GM13976 (cell line): ENCODE measurements around the gene MYL3.

ENCODE experiments used
- DNase-seq: peaks from one replicate; pipeline ENCODE4 v3.0.0; 2012; ENCODE audit warnings: low spot score
- in situ Hi-C: fragments of 300-500 bp; cut with MboI; formaldehyde crosslinking; loops from one replicate; pipeline ENCODE4 v1.12.0; 2022; ENCODE audit warnings: low sequenced_read_pairs, mixed read lengths, inconsistent platforms; ENCODE audit not compliant: unreplicated experiment
- TF ChIP-seq, protein P1 (sequence below): IDR thresholded peaks from 2 replicates; pipeline ENCODE4 v1.5.1; 2012; ENCODE audit warnings: borderline replicate concordance, mild to moderate bottlenecking; ENCODE audit not compliant: insufficient read depth; ENCODE audit errors: extremely low read depth, missing control alignments, control extremely low read depth

MYL3 gene

DNA sequence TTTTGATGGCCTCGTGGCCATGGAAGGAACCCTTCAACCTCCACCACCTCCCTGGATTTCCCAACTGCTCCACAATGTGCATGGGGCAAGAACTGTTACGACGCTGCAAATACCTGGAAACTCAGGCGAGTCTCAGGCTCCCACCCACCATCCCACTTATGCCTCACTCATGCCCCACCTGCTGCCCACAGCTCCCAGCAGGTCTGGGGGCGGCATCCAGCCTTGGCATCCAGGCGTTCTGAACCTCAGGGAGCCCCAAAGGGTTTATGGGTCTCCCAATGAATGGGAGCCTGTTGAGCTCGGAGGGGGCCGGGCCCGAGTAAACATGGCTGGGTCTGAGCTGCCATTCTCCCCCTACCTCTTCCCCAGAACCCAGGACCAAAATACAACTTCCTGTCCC is 12.3 kb upstream of the MYL3 start:
- TF ChIP-seq, protein P1, sequence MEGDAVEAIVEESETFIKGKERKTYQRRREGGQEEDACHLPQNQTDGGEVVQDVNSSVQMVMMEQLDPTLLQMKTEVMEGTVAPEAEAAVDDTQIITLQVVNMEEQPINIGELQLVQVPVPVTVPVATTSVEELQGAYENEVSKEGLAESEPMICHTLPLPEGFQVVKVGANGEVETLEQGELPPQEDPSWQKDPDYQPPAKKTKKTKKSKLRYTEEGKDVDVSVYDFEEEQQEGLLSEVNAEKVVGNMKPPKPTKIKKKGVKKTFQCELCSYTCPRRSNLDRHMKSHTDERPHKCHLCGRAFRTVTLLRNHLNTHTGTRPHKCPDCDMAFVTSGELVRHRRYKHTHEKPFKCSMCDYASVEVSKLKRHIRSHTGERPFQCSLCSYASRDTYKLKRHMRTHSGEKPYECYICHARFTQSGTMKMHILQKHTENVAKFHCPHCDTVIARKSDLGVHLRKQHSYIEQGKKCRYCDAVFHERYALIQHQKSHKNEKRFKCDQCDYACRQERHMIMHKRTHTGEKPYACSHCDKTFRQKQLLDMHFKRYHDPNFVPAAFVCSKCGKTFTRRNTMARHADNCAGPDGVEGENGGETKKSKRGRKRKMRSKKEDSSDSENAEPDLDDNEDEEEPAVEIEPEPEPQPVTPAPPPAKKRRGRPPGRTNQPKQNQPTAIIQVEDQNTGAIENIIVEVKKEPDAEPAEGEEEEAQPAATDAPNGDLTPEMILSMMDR, result no peak
- no peak for DNase-seq
- in situ Hi-C loops, result loop anchor here (25.0 kb wide), 1 partner anchor 163 kb away; the partner anchor contains the start of genes PRSS50 and TMIE

DNA sequence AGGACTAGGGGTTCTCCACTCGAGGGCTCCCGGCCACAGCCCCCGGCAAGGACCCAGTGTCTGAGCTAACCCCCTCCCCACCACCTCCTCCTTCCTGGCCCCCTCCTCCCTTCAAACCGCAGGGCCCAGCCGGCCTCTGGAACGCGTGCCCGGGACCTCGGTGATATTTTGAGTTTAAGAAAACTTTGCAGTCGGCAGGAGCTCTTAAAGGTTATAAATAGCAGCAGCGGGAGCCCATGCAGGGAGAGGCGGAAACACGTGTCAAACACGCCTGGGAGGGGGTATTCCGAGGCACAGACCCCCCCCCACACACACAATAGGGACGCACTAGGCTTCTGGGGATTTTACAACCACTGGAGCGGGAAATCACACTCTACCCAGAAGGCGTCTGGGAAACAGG is 11.2 kb upstream of the MYL3 start:
- in situ Hi-C loops, result no loop called here
- no peak for DNase-seq
- TF ChIP-seq, protein P1, result no peak

DNA sequence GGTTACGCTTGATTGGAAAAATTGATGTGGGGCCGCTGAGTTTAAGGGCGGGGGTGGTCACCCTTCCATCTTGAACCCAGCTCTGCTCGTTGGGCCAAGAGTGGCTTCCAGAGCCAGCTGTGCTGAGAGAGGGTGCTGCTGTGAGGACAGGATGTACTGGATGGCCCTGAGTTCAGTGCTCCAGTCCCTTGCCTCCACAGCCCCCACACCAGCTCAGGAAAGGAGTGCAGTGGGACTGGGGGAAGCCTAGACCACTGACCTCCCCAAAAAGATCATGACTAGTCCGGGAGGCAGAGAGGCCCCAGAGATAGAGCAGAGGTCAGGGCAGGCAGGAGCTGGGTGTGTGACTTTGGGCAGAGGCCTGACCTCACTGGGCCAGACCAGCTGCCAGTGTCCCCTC is 10.3 kb upstream of the MYL3 start:
- DNase-seq, result no peak
- TF ChIP-seq, protein P1, result no peak
- in situ Hi-C loops, result no loop called here

DNA sequence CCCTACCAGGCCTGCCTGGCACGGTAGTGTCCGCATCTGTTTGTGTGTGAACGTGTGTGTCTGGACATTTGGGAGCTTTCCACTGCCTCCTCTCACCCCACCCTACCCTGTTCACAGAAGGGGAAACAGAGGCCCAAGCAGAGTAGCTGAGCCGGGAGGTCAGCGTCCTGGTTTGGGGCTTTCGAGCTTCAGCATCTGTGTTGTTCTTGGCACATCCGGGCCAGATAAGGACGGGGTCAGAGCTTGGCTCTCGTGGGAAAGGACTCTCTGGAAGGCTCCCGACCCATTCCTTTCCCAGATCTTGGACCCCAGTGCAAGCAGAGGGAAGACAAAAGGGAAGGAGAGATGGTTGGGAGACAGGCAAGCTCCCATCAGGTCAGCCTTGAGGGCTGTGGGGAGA is 8.0 kb upstream of the MYL3 start:
- TF ChIP-seq, protein P1, result no peak
- in situ Hi-C loops, result no loop called here
- DNase-seq, result no peak

DNA sequence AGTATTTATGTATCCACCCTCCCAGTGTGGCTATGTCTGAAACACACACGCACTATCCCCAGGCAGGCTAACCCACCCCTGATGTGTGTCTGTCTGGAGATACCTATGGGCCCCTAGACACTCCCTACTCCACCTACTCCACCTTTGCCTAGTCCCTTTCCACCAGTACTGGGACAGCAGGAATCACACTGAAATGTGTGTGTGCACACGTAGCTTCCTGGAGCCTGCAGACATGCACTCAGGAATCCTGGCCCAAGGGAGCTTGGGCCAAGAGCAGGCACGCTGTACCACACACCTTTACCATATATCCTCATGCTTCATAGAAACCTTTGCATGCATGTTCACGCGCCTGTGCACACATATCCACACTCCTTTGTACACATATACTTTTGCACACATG is 7.4 kb upstream of the MYL3 start:
- TF ChIP-seq, protein P1, result no peak
- in situ Hi-C loops, result no loop called here
- no peak for DNase-seq

DNA sequence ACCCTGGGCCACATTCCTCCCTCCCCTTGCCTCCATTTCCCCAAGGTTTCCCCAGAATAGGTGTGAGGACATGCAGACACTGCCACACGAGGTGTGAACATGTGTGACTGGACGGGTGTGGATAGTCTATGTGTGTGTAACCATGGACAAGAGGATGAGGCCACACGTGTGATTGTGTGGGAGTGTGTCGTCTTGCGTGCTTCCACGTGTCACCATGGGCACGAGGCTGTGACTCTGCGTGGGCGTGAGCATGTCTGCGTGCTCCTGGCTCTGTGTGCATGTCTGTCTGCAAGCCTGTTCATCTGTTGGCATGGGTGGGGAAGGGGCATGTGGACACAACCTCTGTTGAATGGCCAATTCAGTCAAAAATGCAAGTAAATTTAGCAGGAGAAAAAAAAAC is 6.2 kb upstream of the MYL3 start:
- in situ Hi-C loops, result no loop called here
- no peak for DNase-seq
- TF ChIP-seq, protein P1, result no peak

DNA sequence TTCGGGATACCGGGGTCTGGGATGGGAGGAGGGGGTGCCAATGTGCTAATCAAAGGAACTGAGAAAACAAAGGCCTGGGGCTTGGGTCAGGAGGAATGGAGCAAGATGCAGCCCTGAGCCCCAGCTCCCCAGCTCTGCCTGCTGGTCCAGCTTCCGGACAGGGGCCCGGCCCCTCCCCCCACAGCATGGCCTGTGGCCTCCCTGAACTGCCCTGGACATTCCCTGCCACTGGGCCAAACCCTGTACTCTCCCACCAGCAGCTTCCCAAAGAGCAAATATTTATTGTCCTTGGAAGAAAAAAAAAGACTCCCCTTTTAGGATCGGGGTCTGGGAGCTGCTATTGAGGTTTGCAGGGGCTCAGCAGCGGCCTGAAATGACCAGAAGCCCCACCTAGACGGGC is 5.7 kb upstream of the MYL3 start:
- TF ChIP-seq, protein P1, result no peak
- in situ Hi-C loops, result no loop called here
- no peak for DNase-seq
